Loucy (cell line): ENCODE measurements around the gene ARIH1.

Experiments used
- H2AFZ ChIP-seq: fragments of 200-600 bp; sonication (generic); 2 replicates; pipeline ENCODE4 v1.6.0; 2016; ENCODE audit warnings: antibody characterized with exemption, mild to moderate bottlenecking, low read length, moderate library complexity
- H3F3A ChIP-seq: fragments of 200-600 bp; 2 replicates; pipeline ENCODE4 v1.6.0; 2016; ENCODE audit warnings: antibody characterized with exemption, low read depth, mild to moderate bottlenecking
- H3K27me3 ChIP-seq: fragments of 200-600 bp; sonication (generic); 2 replicates; pipeline ENCODE4 v1.6.1; 2014; ENCODE audit warnings: low read length, mild to moderate bottlenecking; ENCODE audit not compliant: insufficient read depth, poor library complexity, severe bottlenecking
- H3K36me3 ChIP-seq: fragments of 200-600 bp; sonication (generic); 2 replicates; pipeline ENCODE4 v1.6.1; 2016; ENCODE audit warnings: low read length; ENCODE audit not compliant: insufficient read depth
- H3K4me1 ChIP-seq: fragments of 200-600 bp; sonication (generic); 2 replicates; pipeline ENCODE4 v1.5.1; 2014; ENCODE audit warnings: low read length, mild to moderate bottlenecking; ENCODE audit not compliant: insufficient read depth, poor library complexity, severe bottlenecking
- H3K4me2 ChIP-seq: fragments of 200-600 bp; sonication (generic); 2 replicates; pipeline ENCODE4 v1.6.0; 2014; ENCODE audit warnings: antibody characterized with exemption, low read length, low read depth, mild to moderate bottlenecking; ENCODE audit not compliant: poor library complexity, severe bottlenecking
- H3K4me3 ChIP-seq: fragments of 200-600 bp; sonication (generic); 2 replicates; pipeline ENCODE4 v1.5.1; 2014; ENCODE audit warnings: low read length, mild to moderate bottlenecking, mixed read lengths; ENCODE audit not compliant: poor library complexity, severe bottlenecking
- H3K79me2 ChIP-seq: fragments of 200-600 bp; sonication (generic); 2 replicates; pipeline ENCODE4 v1.6.1; 2014; ENCODE audit warnings: low read length; ENCODE audit not compliant: insufficient read depth
- H3K9ac ChIP-seq: fragments of 200-600 bp; sonication (generic); 2 replicates; pipeline ENCODE4 v1.6.0; 2014; ENCODE audit warnings: mild to moderate bottlenecking, low read depth, low read length, moderate library complexity; ENCODE audit not compliant: poor library complexity, severe bottlenecking
- H3K9me2 ChIP-seq: fragments of 200-600 bp; sonication (generic); replicated peaks from 2 replicates; pipeline ENCODE4 v1.6.1; 2016; ENCODE audit warnings: low read depth, low read length, mixed read lengths
- H3K9me3 ChIP-seq: fragments of 200-600 bp; sonication (generic); 2 replicates; pipeline ENCODE4 v1.6.1; 2014; ENCODE audit warnings: mild to moderate bottlenecking, antibody characterized with exemption, low read length, low read depth; ENCODE audit not compliant: insufficient read depth
- H4K20me1 ChIP-seq: fragments of 200-600 bp; sonication (generic); 2 replicates; pipeline ENCODE4 v1.6.0; 2014; ENCODE audit warnings: antibody characterized with exemption, low read length, mild to moderate bottlenecking; ENCODE audit not compliant: insufficient read depth, poor library complexity, severe bottlenecking
- EZH2phosphoT487 ChIP-seq: fragments of 200-600 bp; IDR thresholded peaks from 2 replicates; pipeline ENCODE4 v1.6.1; 2018; ENCODE audit warnings: antibody characterized with exemption, mild to moderate bottlenecking, moderate library complexity, borderline replicate concordance
- TF ChIP-seq, protein P1 (sequence below): fragments of 200-600 bp; sonication (generic); conservative IDR thresholded peaks from 2 replicates; pipeline ENCODE4 v1.5.1; 2014; ENCODE audit warnings: mild to moderate bottlenecking, antibody characterized with exemption, low read length

The ARIH1 gene

DNA sequence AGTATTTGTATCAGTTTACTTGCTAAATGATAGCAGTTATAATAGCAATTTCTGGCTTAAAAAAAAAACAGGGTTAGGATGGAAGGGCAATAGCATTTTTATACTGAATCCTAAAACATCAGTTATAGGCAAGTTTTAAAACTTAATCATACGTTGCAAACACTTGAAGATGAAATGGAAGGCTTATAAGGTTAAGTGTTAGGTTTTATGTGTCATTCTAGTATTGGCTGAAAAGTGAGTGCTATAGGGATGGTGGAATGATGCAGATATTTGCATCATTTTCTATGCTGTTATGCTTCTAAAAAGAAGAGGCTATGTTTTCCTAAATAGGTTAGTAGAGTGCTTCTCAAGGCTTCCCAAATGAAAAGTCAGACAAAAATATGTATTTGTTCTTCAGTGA is 23.3 kb downstream of the ARIH1 start:
- Histone ChIP-seq H3K36me3 (peaks cover 21% of the 10 kb centered on the region), H3K4me1 (peaks cover 5% of the 10 kb centered on the region), H4K20me1 (peaks cover 87% of the 10 kb centered on the region), H2AFZ (no peak overlapping the region), H3K4me3 (no peak overlapping the region), H3K9ac (no peak overlapping the region), H3K79me2 (peaks cover 92% of the 10 kb centered on the region), H3K4me2 (no peak overlapping the region), H3K9me2 (no peaks in the 10 kb centered on the region), H3F3A (no peaks in the 10 kb centered on the region), H3K9me3 (no peaks in the 10 kb centered on the region), H3K27me3 (no peaks in the 10 kb centered on the region)
- TF ChIP-seq EZH2phosphoT487 = no peak

DNA sequence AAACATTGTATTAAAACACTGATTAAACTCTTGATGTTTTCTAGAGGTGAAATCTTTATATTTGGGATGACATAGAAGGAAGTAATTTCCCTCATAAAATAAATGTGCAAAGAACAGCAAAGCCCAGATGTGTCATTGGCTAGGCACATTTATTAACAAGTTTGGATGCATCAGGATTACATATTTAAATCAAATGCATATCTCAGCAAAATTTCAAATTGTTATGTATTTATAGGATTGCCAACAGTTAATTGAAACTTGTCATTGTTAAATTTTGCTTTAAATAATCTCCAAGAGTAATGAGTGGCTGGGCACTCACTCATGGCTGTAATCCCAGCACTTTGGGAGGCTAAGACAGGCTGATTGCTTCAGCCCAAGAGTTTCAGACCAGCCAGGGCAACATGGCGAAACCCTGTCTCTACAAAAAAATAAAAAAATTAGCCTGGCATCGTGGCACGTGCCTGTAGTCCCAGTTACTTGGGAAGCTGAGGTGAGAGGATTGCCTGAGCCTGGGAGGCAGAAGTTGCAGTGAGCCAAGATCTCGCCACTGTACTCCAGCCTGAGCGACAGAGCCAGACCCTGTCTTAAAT is 28.2 kb downstream of the ARIH1 start:
- H3F3A ChIP-seq = no peaks in the 10 kb centered on the region
- H3K27me3 ChIP-seq = no peaks in the 10 kb centered on the region
- peaks cover 81% of the 10 kb centered on the region for H4K20me1 ChIP-seq

DNA sequence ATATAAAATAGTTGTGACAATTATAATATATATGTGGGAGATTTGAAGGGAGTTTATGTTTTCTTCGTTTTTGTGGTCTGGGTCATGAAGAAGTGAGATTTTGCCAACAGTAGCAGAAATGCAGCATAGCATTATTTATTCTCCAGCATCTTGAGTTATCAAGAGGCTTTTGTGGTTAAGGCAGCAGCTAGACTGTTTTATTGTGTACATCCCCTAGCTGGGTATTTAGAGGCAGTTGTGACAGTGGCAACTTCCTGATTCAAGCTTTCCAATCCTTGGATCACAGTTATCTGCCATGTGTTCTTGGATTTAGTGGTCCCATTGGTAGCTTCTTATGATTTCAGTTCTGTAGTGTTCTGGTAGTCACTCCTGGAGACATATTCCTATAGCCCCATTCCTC is 29.0 kb downstream of the ARIH1 start:
- Histone ChIP-seq H3K4me1 (peaks cover 24% of the 10 kb centered on the region), H3K36me3 (peaks cover 15% of the 10 kb centered on the region), H3F3A (no peaks in the 10 kb centered on the region), H3K4me3 (no peak overlapping the region), H3K9ac (no peak overlapping the region), H3K9me3 (no peaks in the 10 kb centered on the region), H3K79me2 (peaks cover 91% of the 10 kb centered on the region), H2AFZ (no peak overlapping the region), H3K27me3 (no peaks in the 10 kb centered on the region), H3K9me2 (no peaks in the 10 kb centered on the region), H4K20me1 (peaks cover 81% of the 10 kb centered on the region), H3K4me2 (peak overlapping the region; percentile 38)
- TF ChIP-seq, protein P1, sequence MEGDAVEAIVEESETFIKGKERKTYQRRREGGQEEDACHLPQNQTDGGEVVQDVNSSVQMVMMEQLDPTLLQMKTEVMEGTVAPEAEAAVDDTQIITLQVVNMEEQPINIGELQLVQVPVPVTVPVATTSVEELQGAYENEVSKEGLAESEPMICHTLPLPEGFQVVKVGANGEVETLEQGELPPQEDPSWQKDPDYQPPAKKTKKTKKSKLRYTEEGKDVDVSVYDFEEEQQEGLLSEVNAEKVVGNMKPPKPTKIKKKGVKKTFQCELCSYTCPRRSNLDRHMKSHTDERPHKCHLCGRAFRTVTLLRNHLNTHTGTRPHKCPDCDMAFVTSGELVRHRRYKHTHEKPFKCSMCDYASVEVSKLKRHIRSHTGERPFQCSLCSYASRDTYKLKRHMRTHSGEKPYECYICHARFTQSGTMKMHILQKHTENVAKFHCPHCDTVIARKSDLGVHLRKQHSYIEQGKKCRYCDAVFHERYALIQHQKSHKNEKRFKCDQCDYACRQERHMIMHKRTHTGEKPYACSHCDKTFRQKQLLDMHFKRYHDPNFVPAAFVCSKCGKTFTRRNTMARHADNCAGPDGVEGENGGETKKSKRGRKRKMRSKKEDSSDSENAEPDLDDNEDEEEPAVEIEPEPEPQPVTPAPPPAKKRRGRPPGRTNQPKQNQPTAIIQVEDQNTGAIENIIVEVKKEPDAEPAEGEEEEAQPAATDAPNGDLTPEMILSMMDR = no peak
- no peak for TF ChIP-seq EZH2phosphoT487

More for the DNA sequence above, 28.2 kb downstream of the ARIH1 start:
- Histone ChIP-seq H3K79me2 (peaks cover 91% of the 10 kb centered on the region), H3K4me1 (peaks cover 24% of the 10 kb centered on the region), H2AFZ (no peak overlapping the region), H3K9ac (no peak overlapping the region), H3K36me3 (peaks cover 15% of the 10 kb centered on the region), H3K9me3 (no peaks in the 10 kb centered on the region), H3K4me2 (peak overlapping the region; percentile 38), H3K9me2 (no peaks in the 10 kb centered on the region), H3K4me3 (no peak overlapping the region)
- TF ChIP-seq EZH2phosphoT487 = no peak
- TF ChIP-seq, protein P1 = no peak

DNA sequence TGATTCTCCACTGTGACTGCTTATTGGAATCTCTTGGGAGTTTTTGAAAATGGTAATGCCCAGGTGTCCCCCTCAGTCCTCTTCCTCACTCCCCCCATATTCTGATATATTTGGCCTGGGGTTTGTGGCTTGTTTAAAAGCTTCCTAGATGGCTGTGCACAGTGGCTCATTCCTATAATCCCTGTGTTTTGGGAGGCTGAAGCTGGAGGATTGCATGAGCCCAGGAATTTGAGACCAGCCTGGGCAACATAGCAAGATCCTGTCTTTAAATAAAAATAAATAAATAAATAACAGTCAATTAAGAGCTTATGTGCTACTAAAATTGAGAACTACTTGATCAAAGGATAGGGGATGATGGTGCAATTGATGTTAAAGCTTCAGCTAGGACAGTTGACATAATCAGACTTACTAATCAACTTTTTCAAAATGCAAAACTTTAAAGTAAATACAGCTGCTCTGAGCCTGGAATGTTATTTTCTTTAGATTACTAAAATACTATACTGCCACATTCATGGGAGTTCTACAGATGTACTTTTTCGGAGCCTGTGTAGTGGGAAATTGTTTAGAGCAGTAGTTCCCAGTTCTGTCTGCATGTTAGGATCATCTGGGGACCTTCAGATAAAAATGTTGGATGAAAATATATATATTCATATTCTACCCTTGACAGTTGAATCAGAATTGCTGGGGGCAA is 33.4 kb downstream of the ARIH1 start:
- peaks cover 18% of the 10 kb centered on the region for H3K4me1 ChIP-seq
- H4K20me1 ChIP-seq = peaks cover 89% of the 10 kb centered on the region
- TF ChIP-seq, protein P1 = no peak
- TF ChIP-seq EZH2phosphoT487 = no peak
- H3K9ac ChIP-seq = no peak overlapping the region
- H2AFZ ChIP-seq = no peak overlapping the region
- H3K36me3 ChIP-seq = no peaks in the 10 kb centered on the region
- no peak overlapping the region for H3K4me3 ChIP-seq
- no peaks in the 10 kb centered on the region for H3F3A ChIP-seq
- H3K27me3 ChIP-seq = no peaks in the 10 kb centered on the region
- peaks cover 99% of the 10 kb centered on the region for H3K79me2 ChIP-seq
- no peaks in the 10 kb centered on the region for H3K9me2 ChIP-seq
- H3K4me2 ChIP-seq = no peak overlapping the region
- H3K9me3 ChIP-seq = no peaks in the 10 kb centered on the region
